ENCODE results near the gene NEK11.
A peak's percentile ranks its signal among the peaks of the same experiment; 100 is the strongest.
"Not testable (repeated sequence)": the region's sequence is repeated elsewhere in the genome, so short reads cannot be mapped to it uniquely, and the experiment has no call there.

Gene NEK11

GRCh38 chr3:131036200-131036816, 9.6 kb downstream of the NEK11 start:
- intact Hi-C loops (cut with DNase I), result no loop called here
- DNase-seq, result no peak

- DNase-seq, result no peak
- intact Hi-C loops (cut with DNase I), result no loop called here
Observed at GRCh38 chr3:131036986-131037385, 10.3 kb downstream of the NEK11 start.

- DNase-seq, result no peak
- intact Hi-C loops (cut with DNase I), result no loop called here
Observed at GRCh38 chr3:131038326-131038725, 11.6 kb downstream of the NEK11 start.

- DNase-seq; intact Hi-C loops (cut with DNase I): not testable (repeated sequence)
Observed at GRCh38 chr3:131042271-131042985, 15.8 kb downstream of the NEK11 start.

DNA sequence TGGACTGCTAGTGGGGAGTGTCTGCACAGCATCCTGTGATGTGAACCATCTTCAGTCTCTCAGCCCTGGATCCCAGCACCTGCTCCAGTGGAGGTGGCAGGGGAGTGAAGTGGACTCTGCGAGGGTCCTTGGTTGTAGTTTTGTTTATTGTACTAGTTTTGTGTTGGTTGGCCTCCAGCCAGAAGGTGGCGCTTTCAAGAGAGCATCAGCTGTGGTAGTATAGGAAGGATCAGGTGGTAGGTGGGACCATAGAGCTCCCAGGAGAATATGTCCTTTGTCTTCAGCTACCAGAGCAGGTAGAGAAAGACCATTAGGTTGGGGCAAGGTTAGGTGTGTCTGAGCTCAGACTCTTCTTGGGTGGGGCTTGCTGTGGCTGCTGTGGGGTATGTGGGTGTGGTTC, 20.9 kb downstream of the NEK11 start:
- no peak for DNase-seq
- intact Hi-C loops (cut with DNase I), result no loop called here

DNA sequence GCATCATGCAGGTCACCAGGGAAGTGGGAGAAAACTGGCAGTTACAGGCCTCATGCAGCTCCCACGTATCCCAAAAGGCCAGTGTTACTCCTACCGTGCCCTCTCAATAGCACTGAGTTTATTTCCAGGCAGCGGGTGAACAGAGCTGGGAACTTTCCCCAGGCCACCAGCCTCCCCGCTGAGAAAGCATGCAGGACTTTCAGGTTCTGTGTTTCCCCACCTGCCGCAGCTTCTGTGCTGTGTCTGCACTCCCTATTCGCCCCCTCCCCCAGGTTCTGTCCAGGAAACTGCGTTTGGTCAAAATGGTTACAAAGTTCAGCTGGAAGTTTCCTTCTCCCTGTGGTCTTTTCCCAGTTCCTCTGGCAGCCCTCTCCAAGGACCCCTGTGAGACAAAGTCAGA, 21.4 kb downstream of the NEK11 start:
- intact Hi-C loops (cut with DNase I), result no loop called here
- DNase-seq, result no peak

- intact Hi-C loops (cut with DNase I), result no loop called here
- DNase-seq, result no peak
Observed at GRCh38 chr3:131050001-131050400, 23.3 kb downstream of the NEK11 start.

- no peak for DNase-seq
- intact Hi-C loops (cut with DNase I), result no loop called here
Observed at GRCh38 chr3:131053043-131053859, 26.6 kb downstream of the NEK11 start.

GRCh38 chr3:131067983-131068382, 41.3 kb downstream of the NEK11 start:
- DNase-seq, result peak in 1 of 42 donors; percentile 12
- intact Hi-C loops (cut with DNase I), result no loop called here

DNA sequence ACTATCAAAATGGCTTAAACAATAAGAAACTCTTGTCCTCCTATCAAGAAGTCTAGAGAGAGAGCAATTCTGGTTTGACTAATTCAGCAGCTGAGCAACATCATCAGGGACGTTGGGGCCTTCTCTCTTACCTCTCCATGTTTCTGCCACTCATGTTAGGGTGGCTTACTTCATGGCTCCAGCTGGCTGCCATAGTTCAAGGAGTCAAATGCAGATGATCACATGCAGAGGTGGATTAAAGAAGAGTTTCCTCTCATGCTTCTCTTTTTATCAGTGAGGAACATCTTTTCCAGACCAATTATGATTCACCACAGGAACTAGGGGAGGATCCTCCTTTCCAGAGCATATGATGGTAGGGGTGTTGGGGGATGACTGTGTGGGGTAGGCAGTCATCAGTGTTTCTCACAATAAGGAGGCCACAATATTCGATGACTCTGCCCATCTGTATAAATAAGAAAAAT, 45.5 kb downstream of the NEK11 start:
- intact Hi-C loops (cut with DNase I), result no loop called here
- no peak for DNase-seq

DNA sequence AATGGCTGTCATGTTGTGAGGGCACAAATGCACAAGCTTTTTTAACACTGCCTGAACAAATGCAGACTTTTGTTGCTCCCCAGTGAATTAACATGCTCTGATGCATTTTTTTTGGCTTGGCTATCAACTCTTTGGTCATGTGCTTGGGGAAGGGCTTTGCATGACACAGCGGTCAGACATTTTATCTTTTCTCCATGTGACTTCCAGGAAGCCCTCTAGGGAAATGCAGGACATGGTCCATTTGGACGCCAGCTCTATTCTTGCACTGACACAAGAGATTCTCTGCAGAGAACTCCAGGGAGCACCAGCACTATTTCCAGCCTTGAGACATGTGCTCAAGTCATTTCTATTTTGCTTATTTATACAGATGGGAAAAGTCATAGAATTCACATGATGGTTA, 46.2 kb downstream of the NEK11 start:
- no peak for DNase-seq
- intact Hi-C loops (cut with DNase I), result no loop called here

- DNase-seq, result no peak
- intact Hi-C loops (cut with DNase I), result no loop called here
Observed at GRCh38 chr3:131075632-131076328, 49.1 kb downstream of the NEK11 start.

- no peak for DNase-seq
- intact Hi-C loops (cut with DNase I), result no loop called here
Observed at GRCh38 chr3:131077904-131078303, 51.2 kb downstream of the NEK11 start.

- intact Hi-C loops (cut with DNase I), result no loop called here
- no peak for DNase-seq
Observed at GRCh38 chr3:131079086-131079485, 52.4 kb downstream of the NEK11 start.

DNA sequence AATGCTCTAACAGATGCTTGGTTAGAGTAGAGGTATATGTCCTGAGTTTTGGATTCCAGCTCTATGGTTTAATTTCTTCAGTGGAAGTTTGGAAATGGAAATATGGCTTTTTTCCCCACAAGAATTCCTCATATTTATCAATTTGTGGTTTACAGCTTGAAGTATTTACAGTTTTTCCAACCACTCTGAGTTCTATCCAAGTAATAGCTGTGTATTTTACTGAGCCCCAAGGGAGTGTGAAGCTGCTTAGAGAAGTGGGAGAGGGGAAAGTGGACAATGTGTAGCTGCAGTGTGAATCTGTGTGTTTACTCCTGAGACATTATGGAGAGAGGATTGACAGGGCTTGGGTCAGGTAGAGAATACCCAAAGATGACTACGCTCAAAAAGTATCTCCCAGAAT, 54.5 kb downstream of the NEK11 start:
- intact Hi-C loops (cut with DNase I), result no loop called here
- DNase-seq, result no peak

DNA sequence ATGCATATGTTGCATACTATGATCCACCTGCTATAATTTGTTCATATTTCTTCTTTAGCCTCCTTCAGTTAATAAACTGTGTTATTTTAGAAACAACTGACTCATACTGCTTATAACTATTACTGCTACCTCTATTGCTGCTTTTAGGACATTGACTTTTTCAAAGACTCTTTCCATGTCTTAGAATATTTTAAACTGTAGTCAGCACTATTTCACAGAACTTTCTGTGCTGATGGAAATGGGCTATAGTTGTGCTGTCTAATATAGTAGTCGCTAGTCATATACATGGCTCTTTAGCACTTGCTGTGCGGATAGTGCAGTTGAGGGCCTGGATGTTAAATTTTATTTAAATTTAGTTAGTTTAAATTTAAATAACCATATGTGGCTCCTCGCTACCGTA, 55.6 kb downstream of the NEK11 start:
- intact Hi-C loops (cut with DNase I), result no loop called here
- DNase-seq, result no peak

GRCh38 chr3:131082871-131083863, 56.5 kb downstream of the NEK11 start:
- peak; percentile 94 to 99 (median 97) for DNase-seq
- intact Hi-C loops (cut with DNase I), result no loop called here

- DNase-seq, result no peak
- intact Hi-C loops (cut with DNase I), result no loop called here
Observed at GRCh38 chr3:131091768-131092167, 65.1 kb downstream of the NEK11 start.
